ENCODE results near the gene VRTN.

The VRTN gene

DNA sequence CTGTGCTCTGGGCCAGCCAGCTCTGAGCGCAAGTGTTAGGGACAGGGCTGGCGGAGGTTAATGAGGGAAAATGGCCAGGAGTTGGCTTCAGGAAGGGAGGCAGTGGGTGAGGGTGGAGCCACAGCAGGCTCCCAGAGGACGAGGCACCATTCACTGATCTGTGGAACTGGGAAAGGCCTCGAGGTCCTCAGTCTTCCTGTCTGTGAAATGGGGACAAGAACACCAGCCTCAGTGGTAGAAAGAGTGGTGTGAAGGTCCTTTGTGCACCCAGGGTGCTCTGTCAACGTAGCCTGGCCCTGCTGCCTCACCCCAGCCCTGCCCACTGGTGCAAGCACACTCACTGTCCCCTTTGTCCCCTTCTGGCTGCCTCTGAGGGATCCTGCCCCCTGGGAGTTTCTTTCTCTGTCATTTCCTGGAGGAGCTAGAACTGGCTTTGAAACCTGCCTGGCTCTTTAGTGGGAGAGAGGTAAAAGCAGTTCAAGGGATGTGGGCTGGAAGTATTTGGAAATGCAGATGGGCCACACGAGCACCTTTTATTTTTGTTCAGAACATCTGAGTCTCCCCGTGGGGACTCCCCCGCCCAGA is 52.7 kb downstream of the VRTN start:
- peak overlapping the region; percentile 83 for H3K4me3 Mint-ChIP-seq
- no peaks in the 10 kb centered on the region for H3K27me3 Mint-ChIP-seq
- peak overlapping the region; percentile 96 for H3K27ac Mint-ChIP-seq
- H3K4me1 Mint-ChIP-seq, result peaks cover 43% of the 10 kb centered on the region
- H3K36me3 Mint-ChIP-seq, result no peaks in the 10 kb centered on the region
- no peaks in the 10 kb centered on the region for H3K9me3 Mint-ChIP-seq
- no peak for ATAC-seq

- Mint-ChIP-seq H3K9me3 (no peaks in the 10 kb centered on the region), H3K27me3 (no peaks in the 10 kb centered on the region), H3K4me1 (peaks cover 43% of the 10 kb centered on the region), H3K27ac (peak overlapping the region; percentile 96), H3K4me3 (peak overlapping the region; percentile 83), H3K36me3 (no peaks in the 10 kb centered on the region)
- peak; percentile 95 for ATAC-seq
Measured at GRCh38 chr14:74401504-74402241, 53.4 kb downstream of the VRTN start.

DNA sequence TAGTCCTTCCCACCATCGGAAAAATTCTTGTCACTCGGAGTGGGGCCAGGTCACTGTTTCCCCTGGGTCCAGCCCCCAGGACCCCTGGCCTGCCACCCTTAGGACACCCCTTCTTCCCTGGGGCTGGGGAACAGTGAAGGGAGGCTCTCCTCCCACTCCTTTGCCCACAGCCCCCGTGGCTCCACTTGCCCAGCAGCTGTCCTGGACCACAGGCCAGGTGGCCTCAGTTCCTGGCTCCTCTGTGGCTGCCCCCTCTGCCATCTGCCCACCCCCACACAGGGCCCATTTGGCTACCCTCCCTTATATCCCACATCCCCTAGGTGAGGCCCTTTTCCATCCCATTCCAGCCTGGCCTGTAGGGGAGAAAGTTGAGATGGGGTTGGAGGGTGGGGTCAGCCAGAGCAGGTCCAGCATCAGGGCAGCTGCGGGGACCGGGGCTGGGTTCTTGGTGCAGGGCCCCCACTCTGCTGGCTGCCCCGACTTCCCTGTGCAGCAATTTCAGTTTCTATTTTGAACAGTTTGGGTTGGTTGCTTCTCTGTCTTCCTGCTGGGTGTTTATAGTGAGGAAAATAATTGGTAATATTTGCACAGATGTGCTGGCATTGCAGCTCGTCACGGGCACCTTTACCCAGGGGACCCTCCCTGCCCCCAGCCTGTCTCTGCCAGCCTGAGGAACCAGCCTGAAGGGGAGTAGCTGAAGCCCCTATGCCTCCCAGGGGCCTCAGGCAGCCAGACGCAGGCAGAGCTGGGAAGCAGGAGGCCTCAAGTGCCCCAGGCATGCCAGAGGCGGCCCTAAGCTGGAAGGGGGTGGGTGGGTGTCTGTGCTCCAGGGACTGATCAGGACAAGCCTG is 54.4 kb downstream of the VRTN start:
- H3K27ac Mint-ChIP-seq, result peak overlapping the region; percentile 96
- peak; percentile 55 for ATAC-seq
- peak overlapping the region; percentile 83 for H3K4me3 Mint-ChIP-seq
- H3K9me3 Mint-ChIP-seq, result no peaks in the 10 kb centered on the region
- no peaks in the 10 kb centered on the region for H3K27me3 Mint-ChIP-seq
- H3K4me1 Mint-ChIP-seq, result peaks cover 52% of the 10 kb centered on the region
- H3K36me3 Mint-ChIP-seq, result no peaks in the 10 kb centered on the region

DNA sequence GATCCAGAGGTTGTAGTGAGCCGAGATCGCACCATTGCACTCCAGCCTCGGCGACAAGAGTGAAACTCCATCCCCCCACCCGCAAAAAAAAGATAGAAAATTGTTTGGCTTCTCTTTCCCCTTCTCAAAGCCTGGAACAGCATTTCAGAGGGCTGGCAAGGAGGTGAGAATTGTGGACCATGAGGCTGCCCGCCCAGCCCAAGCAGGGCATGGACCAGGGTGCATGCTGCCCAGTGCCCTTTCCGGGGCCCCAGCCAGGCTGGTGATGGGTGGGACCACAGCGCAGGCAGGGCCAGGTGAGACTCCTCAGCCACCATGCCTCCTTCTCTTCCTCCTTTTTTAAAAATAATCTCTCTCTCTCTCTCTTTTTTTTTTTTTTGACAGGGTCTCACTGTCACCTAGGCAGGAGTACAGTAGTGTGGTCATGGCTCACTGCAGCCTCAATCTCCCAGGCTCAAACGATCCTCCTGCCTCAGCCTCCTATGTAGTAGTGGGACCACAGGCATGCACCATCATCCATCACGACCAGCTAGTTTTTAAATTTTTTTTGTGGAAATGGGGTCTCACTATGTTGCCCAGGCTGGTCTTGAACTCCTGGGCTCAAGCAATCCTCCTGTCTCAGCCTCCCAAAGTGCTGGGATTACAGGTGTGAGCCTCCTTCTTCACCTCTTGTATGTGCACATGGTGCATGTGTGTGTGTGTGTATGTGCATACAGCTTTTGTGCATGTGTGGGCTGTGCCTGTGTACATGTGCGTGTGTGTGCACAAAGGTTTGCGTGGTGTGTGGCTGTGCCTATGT is 55.5 kb downstream of the VRTN start:
- ATAC-seq, result no peak
- H3K27ac Mint-ChIP-seq, result peak overlapping the region; percentile 96
- peaks cover 58% of the 10 kb centered on the region for H3K4me1 Mint-ChIP-seq
- no peaks in the 10 kb centered on the region for H3K9me3 Mint-ChIP-seq
- no peak overlapping the region for H3K4me3 Mint-ChIP-seq
- no peaks in the 10 kb centered on the region for H3K27me3 Mint-ChIP-seq
- no peaks in the 10 kb centered on the region for H3K36me3 Mint-ChIP-seq

DNA sequence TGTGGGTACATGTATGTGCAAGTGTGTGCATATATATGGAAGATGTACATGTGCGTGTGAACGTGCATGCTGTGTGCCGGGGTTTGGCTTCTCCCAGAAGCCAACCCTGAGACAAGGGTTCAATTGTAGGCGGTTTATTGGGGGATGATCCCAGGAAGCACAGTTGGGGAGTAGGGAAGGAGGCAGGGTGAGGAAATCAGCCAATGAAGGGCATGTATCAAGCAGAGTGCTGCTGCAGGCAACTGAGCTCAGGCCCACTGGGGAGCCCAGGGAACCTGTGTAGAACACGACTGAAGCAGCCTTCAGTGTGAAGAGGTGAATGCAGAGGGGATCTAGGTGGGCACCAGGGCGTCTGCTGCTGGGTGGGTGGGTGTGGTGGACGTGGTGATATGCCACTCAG is 56.2 kb downstream of the VRTN start:
- Mint-ChIP-seq H3K27me3 (no peaks in the 10 kb centered on the region), H3K9me3 (no peaks in the 10 kb centered on the region), H3K27ac (peak overlapping the region; percentile 96), H3K4me3 (no peak overlapping the region), H3K4me1 (peaks cover 58% of the 10 kb centered on the region), H3K36me3 (no peaks in the 10 kb centered on the region)
- no peak for ATAC-seq

- H3K4me1 Mint-ChIP-seq, result peaks cover 49% of the 10 kb centered on the region
- no peaks in the 10 kb centered on the region for H3K27me3 Mint-ChIP-seq
- H3K4me3 Mint-ChIP-seq, result no peak overlapping the region
- peak overlapping the region; percentile 96 for H3K27ac Mint-ChIP-seq
- ATAC-seq, result no peak
- no peaks in the 10 kb centered on the region for H3K9me3 Mint-ChIP-seq
- H3K36me3 Mint-ChIP-seq, result no peaks in the 10 kb centered on the region
Measured at GRCh38 chr14:74405663-74406062, 57.4 kb downstream of the VRTN start.

- ATAC-seq, result no peak
Measured at GRCh38 chr14:74407021-74407800, 58.9 kb downstream of the VRTN start.

GRCh38 chr14:74407801-74408154 is 59.5 kb downstream of the VRTN start:
- no peak overlapping the region for H3K4me3 Mint-ChIP-seq
- ATAC-seq, result no peak
- H3K4me1 Mint-ChIP-seq, result peaks cover 28% of the 10 kb centered on the region
- no peak overlapping the region for H3K27ac Mint-ChIP-seq
- no peaks in the 10 kb centered on the region for H3K9me3 Mint-ChIP-seq
- no peaks in the 10 kb centered on the region for H3K36me3 Mint-ChIP-seq
- no peaks in the 10 kb centered on the region for H3K27me3 Mint-ChIP-seq

More at GRCh38 chr14:74407021-74407800, 58.9 kb downstream of the VRTN start:
- Mint-ChIP-seq H3K27me3 (no peaks in the 10 kb centered on the region), H3K4me1 (peaks cover 34% of the 10 kb centered on the region), H3K36me3 (no peaks in the 10 kb centered on the region), H3K4me3 (no peak overlapping the region), H3K9me3 (no peaks in the 10 kb centered on the region), H3K27ac (no peak overlapping the region)

GRCh38 chr14:74408870-74409269 is 60.6 kb downstream of the VRTN start:
- ATAC-seq, result no peak
- Mint-ChIP-seq H3K9me3 (no peaks in the 10 kb centered on the region), H3K4me1 (peaks cover 20% of the 10 kb centered on the region), H3K27me3 (peaks cover 2% of the 10 kb centered on the region), H3K36me3 (no peaks in the 10 kb centered on the region), H3K4me3 (no peak overlapping the region), H3K27ac (no peak overlapping the region)

DNA sequence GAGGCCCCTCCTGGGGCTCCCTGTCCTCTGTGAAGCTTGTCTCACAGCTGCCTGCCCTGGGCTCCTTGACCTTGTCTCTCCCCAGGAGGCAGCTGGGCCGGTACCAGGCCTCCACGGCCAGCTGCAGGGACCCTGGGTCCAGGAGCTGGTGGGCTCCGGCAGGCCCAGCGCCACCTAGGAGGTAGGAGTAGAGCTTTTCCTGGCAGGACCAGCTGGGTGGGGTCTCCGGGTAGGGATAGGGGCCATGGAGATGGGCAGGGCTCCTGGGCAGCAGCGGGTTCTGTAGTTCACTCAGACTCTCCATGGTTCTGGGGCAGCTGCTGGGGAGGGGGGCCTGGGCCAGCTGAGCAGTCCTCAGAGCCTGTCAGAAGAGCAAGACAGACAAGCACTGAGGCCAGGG is 61.2 kb downstream of the VRTN start:
- ATAC-seq, result no peak
- no peaks in the 10 kb centered on the region for H3K36me3 Mint-ChIP-seq
- no peak overlapping the region for H3K27ac Mint-ChIP-seq
- peaks cover 8% of the 10 kb centered on the region for H3K27me3 Mint-ChIP-seq
- H3K4me3 Mint-ChIP-seq, result no peak overlapping the region
- peaks cover 15% of the 10 kb centered on the region for H3K4me1 Mint-ChIP-seq
- H3K9me3 Mint-ChIP-seq, result no peaks in the 10 kb centered on the region

All from stimulated activated memory B cell treated with anti-CD40 and anti-IgM and Interleukin-4, amounts not matched to agents 10 μg/mL and 1 μg/mL and 100 μg/mL, for 72 hours (primary cell).